Astrocyte of the cerebellum (primary cell): ENCODE results near the gene ANKMY1.
A peak's percentile ranks its signal among the peaks of the same experiment; 100 is the strongest.

Experiments used
- DNase-seq: peaks from one replicate; pipeline ENCODE4 v3.0.0-alpha.2; 2011; ENCODE audit warnings: low read depth
- H3K4me3 ChIP-seq: 2 replicates; pipeline ENCODE4 v1.5.1; 2011; ENCODE audit warnings: mild to moderate bottlenecking, low read depth, low read length, moderate library complexity
- in situ Hi-C: cut with HindIII; loops from 2 replicates; pipeline ENCODE4 v1.10.0; 2017; ENCODE audit warnings: low sequenced_read_pairs
- TF ChIP-seq, protein P1 (sequence below): IDR thresholded peaks from 2 replicates; pipeline ENCODE4 v1.5.1; 2012; ENCODE audit warnings: low read length, low read depth, moderate library complexity, mild to moderate bottlenecking; ENCODE audit errors: missing control alignments

Gene ANKMY1

DNA sequence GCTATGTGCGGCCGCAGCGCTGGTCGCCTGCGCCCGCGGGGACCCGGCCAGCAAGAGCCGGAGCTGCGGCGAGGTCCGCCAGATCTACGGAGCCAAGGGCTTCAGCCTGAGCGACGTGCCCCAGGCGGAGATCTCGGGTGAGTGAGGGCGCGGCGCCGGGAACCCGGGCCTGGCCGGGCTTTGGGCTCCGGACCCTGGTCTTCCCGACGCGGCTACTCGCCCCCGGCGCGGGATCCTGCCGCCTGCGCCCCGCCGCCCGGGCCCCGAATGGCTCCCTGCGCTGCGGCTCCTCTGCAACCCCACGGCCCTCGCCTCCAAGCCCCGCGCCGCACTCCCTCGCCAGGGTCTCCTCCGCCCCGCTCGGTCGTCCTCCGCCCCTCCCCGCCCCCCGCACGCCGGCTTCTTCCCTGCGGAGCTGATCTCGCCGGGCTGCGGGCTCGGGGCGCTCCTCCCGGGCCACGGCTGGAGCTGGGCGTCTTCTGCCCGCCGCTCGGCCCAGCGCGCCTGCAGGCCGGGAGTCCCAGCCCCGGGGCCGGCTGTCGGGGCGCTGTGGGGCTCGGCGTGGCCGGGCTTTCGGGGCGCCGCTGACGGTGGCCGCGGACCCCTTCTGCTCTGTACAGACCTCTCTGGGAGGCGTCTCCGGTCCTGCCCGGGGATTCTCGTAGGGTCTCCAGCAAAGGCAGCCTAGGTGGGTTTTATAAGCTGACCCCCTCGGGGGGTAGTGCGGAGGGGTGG, 121.7 kb downstream of the ANKMY1 start:
- TF ChIP-seq, protein P1, sequence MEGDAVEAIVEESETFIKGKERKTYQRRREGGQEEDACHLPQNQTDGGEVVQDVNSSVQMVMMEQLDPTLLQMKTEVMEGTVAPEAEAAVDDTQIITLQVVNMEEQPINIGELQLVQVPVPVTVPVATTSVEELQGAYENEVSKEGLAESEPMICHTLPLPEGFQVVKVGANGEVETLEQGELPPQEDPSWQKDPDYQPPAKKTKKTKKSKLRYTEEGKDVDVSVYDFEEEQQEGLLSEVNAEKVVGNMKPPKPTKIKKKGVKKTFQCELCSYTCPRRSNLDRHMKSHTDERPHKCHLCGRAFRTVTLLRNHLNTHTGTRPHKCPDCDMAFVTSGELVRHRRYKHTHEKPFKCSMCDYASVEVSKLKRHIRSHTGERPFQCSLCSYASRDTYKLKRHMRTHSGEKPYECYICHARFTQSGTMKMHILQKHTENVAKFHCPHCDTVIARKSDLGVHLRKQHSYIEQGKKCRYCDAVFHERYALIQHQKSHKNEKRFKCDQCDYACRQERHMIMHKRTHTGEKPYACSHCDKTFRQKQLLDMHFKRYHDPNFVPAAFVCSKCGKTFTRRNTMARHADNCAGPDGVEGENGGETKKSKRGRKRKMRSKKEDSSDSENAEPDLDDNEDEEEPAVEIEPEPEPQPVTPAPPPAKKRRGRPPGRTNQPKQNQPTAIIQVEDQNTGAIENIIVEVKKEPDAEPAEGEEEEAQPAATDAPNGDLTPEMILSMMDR: no peak
- H3K4me3 ChIP-seq: peak overlapping the region; percentile 50
- in situ Hi-C loops: no loop called here
- DNase-seq: no peak

DNA sequence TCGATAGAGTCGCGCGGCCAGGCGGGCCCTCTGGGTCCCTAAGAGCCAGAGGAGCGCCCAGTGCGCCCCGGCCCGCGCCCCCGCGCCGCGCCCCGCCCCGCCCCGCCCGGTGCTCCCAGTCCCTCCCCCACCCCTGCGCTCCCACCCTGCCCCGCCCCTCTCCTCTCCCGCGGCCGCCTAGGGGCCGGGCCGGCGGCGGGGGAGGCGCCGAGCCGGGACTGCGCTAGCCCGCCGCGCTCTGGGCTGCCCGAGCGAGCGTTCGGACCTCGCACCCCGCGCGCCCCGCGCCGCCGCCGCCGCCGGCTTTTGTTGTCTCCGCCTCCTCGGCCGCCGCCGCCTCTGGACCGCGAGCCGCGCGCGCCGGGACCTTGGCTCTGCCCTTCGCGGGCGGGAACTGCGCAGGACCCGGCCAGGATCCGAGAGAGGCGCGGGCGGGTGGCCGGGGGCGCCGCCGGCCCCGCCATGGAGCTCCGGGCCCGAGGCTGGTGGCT, 122.3 kb downstream of the ANKMY1 start, which contains the start of gene GPC1:
Gene GPC1 (plus strand): TSS at position 207 of the 491 bp plus-strand sequence. CDS start 256 bp downstream, at position 463.
- H3K4me3 ChIP-seq: peak within 1 kb of the TSS; percentile 50
- in situ Hi-C loops: no loop called here
- TF ChIP-seq, protein P1: no peak
- peak; percentile 22 for DNase-seq

DNA sequence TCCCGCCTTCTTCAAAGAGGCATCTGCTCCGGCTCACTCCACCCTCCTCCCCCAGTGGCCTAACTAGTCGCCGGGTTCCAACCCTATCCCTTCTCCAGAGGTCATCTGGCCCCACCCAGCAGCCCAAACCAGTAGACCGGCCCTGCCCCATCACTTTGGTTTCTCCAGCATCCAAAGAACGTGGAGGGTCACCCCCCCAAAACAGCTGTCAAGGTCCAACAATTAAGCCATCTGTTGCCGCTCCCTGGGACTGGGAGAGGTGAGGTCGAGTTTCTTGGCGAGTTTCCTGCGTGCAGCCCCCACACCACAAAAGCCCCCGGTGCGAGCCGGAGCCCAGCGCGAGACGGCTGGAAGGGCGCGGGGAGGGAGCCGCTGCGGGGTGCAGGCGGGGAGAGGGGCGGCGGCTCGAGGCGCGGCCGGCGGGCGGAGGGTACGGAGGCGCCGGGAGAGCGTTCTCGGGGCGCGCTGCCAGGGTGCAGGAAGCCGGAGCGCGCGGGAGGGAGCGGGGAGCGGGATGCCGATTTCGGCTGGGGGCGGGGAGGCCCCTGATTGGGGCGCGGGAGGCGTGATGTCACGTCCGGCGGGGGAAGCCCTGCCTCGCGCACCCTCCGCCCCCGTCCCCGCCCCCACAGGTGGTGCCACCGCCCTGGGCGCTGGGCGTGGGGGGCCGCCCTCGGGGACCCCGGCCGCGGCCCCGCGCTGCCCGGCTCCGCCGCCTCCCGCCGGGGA, 122.9 kb downstream of the ANKMY1 start:
- H3K4me3 ChIP-seq: peak overlapping the region; percentile 50
- TF ChIP-seq, protein P1: no peak
- DNase-seq: peak; percentile 55
- in situ Hi-C loops: no loop called here

DNA sequence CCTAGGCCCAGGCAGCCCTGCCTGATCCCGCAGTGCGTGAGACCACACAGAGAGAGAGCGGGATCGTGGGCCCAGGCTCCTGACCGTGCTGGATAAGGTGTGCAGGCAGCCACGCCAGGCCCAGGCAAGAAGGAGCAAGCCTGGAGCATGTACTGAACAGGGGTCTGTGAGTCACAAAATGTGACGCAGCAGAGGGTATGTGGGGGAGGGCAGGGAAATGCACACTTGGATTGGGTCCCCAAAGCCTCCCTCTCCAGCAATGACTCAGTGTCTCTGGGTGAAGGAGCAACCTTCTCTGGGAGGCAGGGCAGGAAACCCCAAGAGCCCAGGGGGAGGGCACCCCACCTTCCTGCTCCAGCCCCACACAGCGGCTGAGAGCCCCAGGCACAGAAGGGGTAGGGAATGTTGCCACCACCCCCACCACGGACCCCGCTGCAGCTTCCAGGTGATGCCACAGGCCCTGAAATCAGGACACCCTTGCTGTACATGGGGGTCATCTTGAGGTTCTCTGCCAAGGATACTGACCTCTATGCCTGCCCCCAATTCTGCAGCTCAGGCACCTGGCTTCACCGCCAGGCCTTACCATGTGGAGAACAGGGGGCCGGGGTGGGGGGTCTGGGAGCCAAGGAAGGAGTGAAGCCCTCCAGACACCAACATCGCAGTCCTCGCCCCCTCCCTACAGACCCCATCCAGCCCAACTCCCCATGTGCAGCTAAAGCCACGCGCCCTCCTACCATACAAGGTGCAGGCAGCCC, 123.6 kb downstream of the ANKMY1 start:
- TF ChIP-seq, protein P1: no peak
- in situ Hi-C loops: no loop called here
- H3K4me3 ChIP-seq: peak overlapping the region; percentile 50
- peak; percentile 73 for DNase-seq

DNA sequence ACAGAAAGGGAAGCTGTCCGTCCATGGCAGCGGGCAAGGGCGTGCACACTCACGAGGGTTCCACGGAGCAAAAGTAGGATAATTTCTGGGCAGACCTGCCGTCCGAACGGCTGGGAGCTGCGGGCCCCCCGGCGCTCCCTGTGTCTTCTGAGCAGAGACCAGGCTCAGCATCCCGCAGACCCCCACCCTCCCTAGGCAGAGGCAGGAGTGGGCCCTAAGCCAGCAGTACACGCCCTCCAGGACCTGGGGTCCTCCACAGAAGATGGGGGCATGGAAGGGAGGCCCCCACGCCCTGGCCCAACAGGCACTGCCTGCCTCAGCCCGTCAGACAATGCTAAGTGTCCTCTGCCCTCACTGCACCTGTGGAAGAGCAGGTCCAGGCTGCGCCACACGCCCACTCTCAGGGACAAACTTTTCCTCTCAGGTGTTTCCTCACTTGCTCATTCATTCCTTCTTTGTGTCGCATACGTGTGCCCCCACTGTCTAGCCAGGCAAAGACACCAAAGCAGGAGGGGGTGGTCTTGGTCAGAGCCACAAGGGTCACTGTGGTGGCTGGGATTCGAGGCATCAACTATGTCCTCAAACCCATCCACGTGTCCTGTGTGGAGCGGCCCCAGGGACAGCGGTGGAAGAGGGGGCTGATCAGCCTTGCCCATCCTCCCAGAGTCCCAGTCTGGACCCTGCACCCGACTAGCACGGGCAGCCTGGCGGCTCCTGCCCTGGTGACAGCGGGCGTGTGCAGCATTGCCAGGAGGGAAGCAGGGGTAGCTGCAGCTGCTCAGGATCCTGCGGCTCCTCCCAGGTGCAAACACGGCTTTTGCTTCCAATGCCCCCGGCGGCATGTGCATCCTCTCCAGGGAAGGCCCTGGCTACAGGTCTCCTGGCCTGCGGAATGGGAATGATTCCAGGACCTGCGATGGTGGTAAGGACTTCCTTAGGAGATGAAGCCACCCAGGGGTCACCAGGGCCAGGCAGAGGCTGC, 124.7 kb downstream of the ANKMY1 start:
- in situ Hi-C loops: no loop called here
- H3K4me3 ChIP-seq: no peak overlapping the region
- TF ChIP-seq, protein P1: no peak
- DNase-seq: no peak
